ENCODE measurements around the gene CCDC158. TPM values are rescaled to one million over a fixed set of nuclear protein-coding genes. Genes with fewer than 3 reads are reported as not detected.
"Not testable (repeated sequence)": the region's sequence is repeated elsewhere in the genome, so short reads cannot be mapped to it uniquely, and the experiment has no call there.

CCDC158 gene
- total and polyA plus RNA-seq, 7 donors: 0.17 to 0.32 (median 0.17) TPM; not detected in 4

- no peak for TF ChIP-seq CTCF (IDR thresholded peaks at IDR 0.05)
- Histone ChIP-seq H3K27me3 (ENCODE audit: insufficient read depth in 3 of 3, low read length in 2 of 3) (no peaks in the 10 kb centered on the region), H3K27ac (no peak overlapping the region), H3K4me3 (no peak overlapping the region), H3K9me3 (peaks cover 6% of the 10 kb centered on the region), H3K4me1 (peaks cover 7% of the 10 kb centered on the region), H3K36me3 (ENCODE audit: insufficient read depth in 1 of 2, low read depth in 1 of 2) (no peaks in the 10 kb centered on the region)
- ATAC-seq: peak in 2 of 4 donors; percentile 46 to 52
- intact Hi-C loops (cut with DNase I): no loop called here
- DNase-seq: no peak
- WGBS, 3 donors: 68 to 76% (median 72%) methylated on average over 4 of the region's 4 CpGs
Measured at GRCh38 chr4:76283900-76284299, 137.0 kb downstream of the CCDC158 start.

GRCh38 chr4:76282941-76283689 is 137.8 kb downstream of the CCDC158 start:
- Histone ChIP-seq H3K4me1 (peaks cover 7% of the 10 kb centered on the region), H3K4me3 (no peak overlapping the region), H3K27ac (no peak overlapping the region), H3K36me3 (ENCODE audit: insufficient read depth in 1 of 2, low read depth in 1 of 2) (no peaks in the 10 kb centered on the region), H3K9me3 (peaks cover 6% of the 10 kb centered on the region), H3K27me3 (ENCODE audit: insufficient read depth in 3 of 3, low read length in 2 of 3) (no peaks in the 10 kb centered on the region)
- WGBS, 3 donors: 27 to 50% (median 38%) methylated on average over 6 of the region's 6 CpGs
- peak; percentile 39 to 77 (median 66) for ATAC-seq
- no peak for DNase-seq
- no peak for TF ChIP-seq CTCF (IDR thresholded peaks at IDR 0.05)
- intact Hi-C loops (cut with DNase I): no loop called here

GRCh38 chr4:76281594-76281993 is 139.3 kb downstream of the CCDC158 start:
- H3K9me3 ChIP-seq; H3K4me1 ChIP-seq; DNase-seq; intact Hi-C loops (cut with DNase I); H3K27ac ChIP-seq; H3K36me3 ChIP-seq (ENCODE audit: insufficient read depth in 1 of 2, low read depth in 1 of 2); ATAC-seq; H3K27me3 ChIP-seq (ENCODE audit: insufficient read depth in 3 of 3, low read length in 2 of 3); H3K4me3 ChIP-seq: not testable (repeated sequence)
- 53 to 68% (median 64%) methylated on average over 6 of the region's 6 CpGs for WGBS, 3 donors

- intact Hi-C loops (cut with DNase I): no loop called here
- Histone ChIP-seq H3K27me3 (ENCODE audit: insufficient read depth in 3 of 3, low read length in 2 of 3) (no peaks in the 10 kb centered on the region), H3K4me1 (peaks cover 7% of the 10 kb centered on the region), H3K36me3 (ENCODE audit: insufficient read depth in 1 of 2, low read depth in 1 of 2) (no peaks in the 10 kb centered on the region), H3K4me3 (no peak overlapping the region), H3K27ac (no peak overlapping the region), H3K9me3 (peaks cover 1% of the 10 kb centered on the region)
- TF ChIP-seq CTCF (IDR thresholded peaks at IDR 0.05): no peak
- ATAC-seq: peak; percentile 25 to 56 (median 36)
- 57 to 77% (median 60%) methylated on average over 6 of the region's 6 CpGs for WGBS, 3 donors
- no peak for DNase-seq
Measured at GRCh38 chr4:76280488-76281441, 140.2 kb downstream of the CCDC158 start.

GRCh38 chr4:76279462-76279861 is 141.5 kb downstream of the CCDC158 start:
- DNase-seq: no peak
- Histone ChIP-seq H3K27me3 (ENCODE audit: insufficient read depth in 3 of 3, low read length in 2 of 3) (no peaks in the 10 kb centered on the region), H3K36me3 (ENCODE audit: insufficient read depth in 1 of 2, low read depth in 1 of 2) (no peaks in the 10 kb centered on the region), H3K9me3 (no peaks in the 10 kb centered on the region), H3K4me3 (no peak overlapping the region), H3K27ac (no peak overlapping the region), H3K4me1 (peaks cover 7% of the 10 kb centered on the region)
- no peak for TF ChIP-seq CTCF (IDR thresholded peaks at IDR 0.05)
- no peak for ATAC-seq
- 79 to 82% (median 80%) methylated on average over 4 of the region's 4 CpGs for WGBS, 3 donors
- intact Hi-C loops (cut with DNase I): no loop called here

Data from psoas muscle (tissue), 8 donors.